Activated T-helper 1 cell treated with anti-CD3 and anti-CD28 coated beads, Interleukin-12 subunit alpha, Interleukin-12 subunit beta, Interleukin-2, Interleukin-4 antibody, amounts not matched to agents 30 ng/mL and 10 ng/mL and 1 ng/mL, durations not matched to agents 14 hours and 24 hours and 36 hours (primary cell): ENCODE measurements around the gene MAP2K3. TPM values are rescaled to one million over a fixed set of nuclear protein-coding genes. Genes with fewer than 3 reads are reported as not detected.
A peak's percentile ranks its signal among the peaks of the same experiment; 100 is the strongest.

Experiments
- DNase-seq: peaks from one replicate; pipeline ENCODE4 v3.0.0; 2021; ENCODE audit warnings: low spot score
- H3K27ac Mint-ChIP-seq: one replicate; pipeline ENCODE4 v1.8.0; 2021; ENCODE audit warnings: mild to moderate bottlenecking, mixed read lengths
- H3K27me3 Mint-ChIP-seq: one replicate; pipeline ENCODE4 v1.8.0; 2022; ENCODE audit warnings: mild to moderate bottlenecking, moderate library complexity, mixed read lengths; ENCODE audit not compliant: insufficient read depth
- H3K36me3 Mint-ChIP-seq: one replicate; pipeline ENCODE4 v1.8.0; 2021; ENCODE audit warnings: low read depth, mixed read lengths
- H3K4me1 Mint-ChIP-seq: one replicate; pipeline ENCODE4 v1.8.0; 2021; ENCODE audit warnings: low read depth, mixed read lengths
- H3K4me3 Mint-ChIP-seq: one replicate; pipeline ENCODE4 v1.8.0; 2021; ENCODE audit warnings: mild to moderate bottlenecking, moderate library complexity, mixed read lengths
- H3K9me3 Mint-ChIP-seq: one replicate; pipeline ENCODE4 v1.8.0; 2021; ENCODE audit warnings: mixed read lengths
- intact Hi-C: fragments of 100-400 bp; cut with micrococcal nuclease; formaldehyde crosslinking; loops from one replicate; pipeline ENCODE4 v1.15.1; 2024
- total RNA-seq: library from RNA; stranded (reverse); gene quantifications from 2 replicates; pipeline ENCODE4 v1.2.3, GENCODE V29; 2022

The MAP2K3 gene
- total RNA-seq, 1 donor from 2014 or later: 185 TPM

- intact Hi-C loops: loop anchor here (1.0 kb wide), 1 partner anchor 8 kb away; no protein-coding TSS in a partner anchor
- peaks cover 1% of the 10 kb centered on the region for H3K27me3 Mint-ChIP-seq
- H3K36me3 Mint-ChIP-seq: no peaks in the 10 kb centered on the region
- peaks cover 20% of the 10 kb centered on the region for H3K4me1 Mint-ChIP-seq
- no peak overlapping the region for H3K4me3 Mint-ChIP-seq
- H3K27ac Mint-ChIP-seq: peak overlapping the region; percentile 87
- no peak for DNase-seq
- no peaks in the 10 kb centered on the region for H3K9me3 Mint-ChIP-seq
Observed at GRCh38 chr17:21268596-21269188, 15.8 kb upstream of the MAP2K3 start.

DNA sequence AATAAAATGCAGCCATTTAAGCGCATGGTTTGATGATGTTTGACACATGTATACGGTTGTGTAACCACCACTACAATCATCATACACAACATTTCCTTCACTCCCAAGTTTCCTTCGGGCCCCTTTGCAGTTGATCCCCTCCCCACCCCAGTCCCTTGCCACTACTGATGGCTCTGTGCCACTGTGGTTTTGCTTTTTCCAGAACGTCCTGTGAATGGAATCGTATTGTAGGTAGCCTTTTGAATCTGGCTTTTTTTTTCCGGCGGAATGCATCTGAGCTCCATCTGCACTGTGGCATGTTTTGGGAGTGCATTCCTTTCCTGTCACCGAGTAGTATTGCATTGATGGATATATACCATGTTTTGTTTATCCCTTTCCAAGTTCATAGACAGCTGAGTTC is 15.1 kb upstream of the MAP2K3 start:
- Mint-ChIP-seq H3K4me1 (peaks cover 20% of the 10 kb centered on the region), H3K27me3 (peaks cover 1% of the 10 kb centered on the region), H3K27ac (peak overlapping the region; percentile 63), H3K4me3 (no peak overlapping the region), H3K36me3 (no peaks in the 10 kb centered on the region), H3K9me3 (no peaks in the 10 kb centered on the region)
- intact Hi-C loops: no loop called here
- DNase-seq: no peak

GRCh38 chr17:21271454-21272183 is 12.9 kb upstream of the MAP2K3 start:
- Mint-ChIP-seq H3K4me1 (peaks cover 34% of the 10 kb centered on the region), H3K27me3 (peaks cover 1% of the 10 kb centered on the region), H3K4me3 (no peak overlapping the region), H3K9me3 (no peaks in the 10 kb centered on the region), H3K36me3 (no peaks in the 10 kb centered on the region), H3K27ac (no peak overlapping the region)
- DNase-seq: no peak
- intact Hi-C loops: no loop called here

GRCh38 chr17:21272250-21272649 is 12.3 kb upstream of the MAP2K3 start:
- H3K27me3 Mint-ChIP-seq: peaks cover 1% of the 10 kb centered on the region
- no peak overlapping the region for H3K27ac Mint-ChIP-seq
- no peaks in the 10 kb centered on the region for H3K9me3 Mint-ChIP-seq
- DNase-seq: no peak
- intact Hi-C loops: no loop called here
- peaks cover 38% of the 10 kb centered on the region for H3K4me1 Mint-ChIP-seq
- no peaks in the 10 kb centered on the region for H3K36me3 Mint-ChIP-seq
- no peak overlapping the region for H3K4me3 Mint-ChIP-seq

GRCh38 chr17:21272881-21273792 is 11.4 kb upstream of the MAP2K3 start:
- H3K36me3 Mint-ChIP-seq: no peaks in the 10 kb centered on the region
- H3K4me3 Mint-ChIP-seq: no peak overlapping the region
- no peak overlapping the region for H3K27ac Mint-ChIP-seq
- no peak for DNase-seq
- no peaks in the 10 kb centered on the region for H3K9me3 Mint-ChIP-seq
- peaks cover 1% of the 10 kb centered on the region for H3K27me3 Mint-ChIP-seq
- peaks cover 30% of the 10 kb centered on the region for H3K4me1 Mint-ChIP-seq
- intact Hi-C loops: no loop called here

DNA sequence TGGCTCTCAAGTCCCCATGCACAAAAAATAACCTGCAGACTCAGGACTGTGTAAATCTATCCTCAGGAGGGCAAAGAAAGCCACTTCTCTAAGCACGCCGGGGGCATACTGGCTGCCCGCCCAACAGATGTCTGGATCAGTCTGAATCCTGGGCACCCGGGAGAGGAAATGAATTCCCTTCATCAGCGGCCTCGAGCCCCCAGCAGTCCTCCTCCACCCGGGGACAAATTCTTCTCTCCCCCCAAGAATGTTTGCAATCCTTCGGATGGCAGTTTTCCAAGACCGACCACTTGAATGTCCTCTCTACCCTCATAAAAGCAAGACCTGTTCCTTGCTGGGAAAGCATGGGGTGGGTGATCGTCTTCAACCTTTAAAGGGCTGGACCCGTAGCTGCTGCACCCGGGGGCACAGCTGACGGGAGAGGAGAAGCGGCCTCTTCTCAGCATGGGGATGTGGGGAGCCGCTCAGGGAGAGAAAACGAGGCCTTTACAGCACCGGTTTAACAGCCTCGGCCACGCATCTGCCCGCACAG is 9.4 kb upstream of the MAP2K3 start:
- Mint-ChIP-seq H3K9me3 (no peaks in the 10 kb centered on the region), H3K4me3 (peak overlapping the region; percentile 95), H3K36me3 (no peaks in the 10 kb centered on the region), H3K27ac (no peak overlapping the region), H3K4me1 (peaks cover 38% of the 10 kb centered on the region), H3K27me3 (peaks cover 3% of the 10 kb centered on the region)
- intact Hi-C loops: loop anchor here (1.0 to 2.0 kb wide), 6 partner anchors 9 to 276 kb away; partner anchors contain the start of genes DHRS7B, MAP2K3, NATD1 and TMEM11
- DNase-seq: no peak

DNA sequence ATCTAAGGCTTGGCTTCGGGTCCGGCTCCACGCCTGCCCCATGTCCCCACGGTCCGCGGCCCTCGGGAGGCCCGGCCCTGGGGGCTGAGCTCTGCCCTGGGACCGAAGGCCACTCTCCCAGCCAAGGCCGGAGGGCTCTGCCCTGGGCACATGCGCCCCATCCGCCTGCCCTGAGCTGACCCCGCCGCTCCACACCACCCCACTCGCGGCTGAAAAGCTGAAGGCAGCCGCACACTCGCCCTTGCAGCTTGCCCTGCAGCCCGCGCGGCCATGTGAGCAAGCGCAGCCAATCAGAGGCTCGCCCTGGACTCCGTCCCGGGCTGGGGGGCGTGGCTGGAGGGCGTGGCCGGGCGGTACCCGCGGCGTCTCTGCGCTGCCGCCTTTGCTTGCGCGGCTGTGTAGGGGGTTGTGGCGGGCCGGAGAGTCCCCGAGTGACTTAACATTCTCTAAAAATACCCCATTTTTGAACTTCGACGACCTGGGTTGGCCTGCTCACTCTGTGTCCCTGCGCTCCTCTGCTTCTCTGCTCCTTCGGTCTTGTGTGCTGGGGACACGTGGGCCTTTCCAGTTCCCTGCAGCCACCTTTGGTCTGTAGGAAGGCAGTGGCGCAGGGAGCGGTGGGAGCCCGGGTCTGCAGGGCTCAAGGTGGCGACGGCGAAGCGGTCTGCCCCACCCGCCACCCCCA is 8.8 kb upstream of the MAP2K3 start:
- intact Hi-C loops: loop anchor here (1.0 to 2.0 kb wide), 8 partner anchors 7 to 275 kb away; partner anchors contain the start of genes DHRS7B, MAP2K3, NATD1 and TMEM11
- H3K4me3 Mint-ChIP-seq: peak overlapping the region; percentile 95
- peak overlapping the region; percentile 63 for H3K27ac Mint-ChIP-seq
- peaks cover 43% of the 10 kb centered on the region for H3K4me1 Mint-ChIP-seq
- DNase-seq: peak; percentile 92
- no peaks in the 10 kb centered on the region for H3K9me3 Mint-ChIP-seq
- H3K36me3 Mint-ChIP-seq: no peaks in the 10 kb centered on the region
- peaks cover 3% of the 10 kb centered on the region for H3K27me3 Mint-ChIP-seq

GRCh38 chr17:21276264-21276588 is 8.3 kb upstream of the MAP2K3 start:
- intact Hi-C loops: loop anchor here (1.0 kb wide), 2 partner anchors 8 to 177 kb away; no protein-coding TSS in a partner anchor

DNA sequence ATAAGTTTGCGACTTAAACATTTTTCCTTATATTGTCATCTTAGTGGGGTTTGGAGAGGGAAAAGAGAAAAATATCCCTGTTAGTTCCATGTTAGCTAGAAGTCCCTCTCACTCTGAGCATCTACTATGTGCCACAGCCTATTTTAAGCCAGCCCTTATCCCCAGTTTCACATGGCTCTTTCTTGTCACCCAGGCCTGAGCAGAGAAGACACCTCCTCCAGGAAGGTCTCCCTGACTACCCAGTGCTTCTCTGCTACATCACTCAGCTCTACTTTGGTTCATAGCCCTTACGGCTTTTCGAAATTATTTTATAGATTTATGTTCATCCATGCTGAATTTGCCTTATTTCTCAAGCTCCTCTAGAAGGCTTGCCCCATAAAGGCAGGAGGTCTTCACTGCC is 7.2 kb upstream of the MAP2K3 start:
- peaks cover 3% of the 10 kb centered on the region for H3K27me3 Mint-ChIP-seq
- no peak for DNase-seq
- no peaks in the 10 kb centered on the region for H3K9me3 Mint-ChIP-seq
- intact Hi-C loops: no loop called here
- H3K36me3 Mint-ChIP-seq: no peaks in the 10 kb centered on the region
- H3K4me3 Mint-ChIP-seq: no peak overlapping the region
- no peak overlapping the region for H3K27ac Mint-ChIP-seq
- H3K4me1 Mint-ChIP-seq: peaks cover 49% of the 10 kb centered on the region

More at GRCh38 chr17:21276264-21276588, 8.3 kb upstream of the MAP2K3 start:
- Mint-ChIP-seq H3K4me1 (peaks cover 48% of the 10 kb centered on the region), H3K27ac (peak overlapping the region; percentile 96), H3K4me3 (peak overlapping the region; percentile 95), H3K27me3 (peaks cover 3% of the 10 kb centered on the region), H3K9me3 (no peaks in the 10 kb centered on the region), H3K36me3 (no peaks in the 10 kb centered on the region)
- DNase-seq: no peak

- H3K36me3 Mint-ChIP-seq: no peaks in the 10 kb centered on the region
- peak overlapping the region; percentile 67 for H3K4me3 Mint-ChIP-seq
- H3K27ac Mint-ChIP-seq: peak overlapping the region; percentile 84
- H3K27me3 Mint-ChIP-seq: peaks cover 5% of the 10 kb centered on the region
- intact Hi-C loops: no loop called here
- peaks cover 49% of the 10 kb centered on the region for H3K4me1 Mint-ChIP-seq
- H3K9me3 Mint-ChIP-seq: no peaks in the 10 kb centered on the region
- DNase-seq: peak; percentile 51
Observed at GRCh38 chr17:21278450-21279197, 5.9 kb upstream of the MAP2K3 start.

DNA sequence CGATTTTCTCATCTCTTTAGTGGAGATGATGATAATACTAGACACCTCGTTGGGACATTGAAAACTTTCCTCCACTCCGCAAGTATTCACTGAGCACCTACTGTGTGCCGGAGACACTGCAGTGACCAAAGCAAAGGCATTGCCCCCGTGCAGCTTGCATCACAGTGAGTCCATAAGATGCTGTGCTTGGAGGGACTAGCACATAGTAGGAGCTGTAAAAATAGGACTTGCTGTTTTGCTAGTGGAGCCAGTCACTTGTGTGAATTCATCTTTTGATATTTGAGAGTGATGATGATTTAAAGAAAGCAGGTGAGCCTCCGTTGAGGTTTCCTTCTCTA is 5.3 kb upstream of the MAP2K3 start:
- intact Hi-C loops: no loop called here
- Mint-ChIP-seq H3K4me3 (no peak overlapping the region), H3K9me3 (no peaks in the 10 kb centered on the region), H3K27me3 (peaks cover 5% of the 10 kb centered on the region), H3K4me1 (peaks cover 49% of the 10 kb centered on the region), H3K27ac (no peak overlapping the region), H3K36me3 (no peaks in the 10 kb centered on the region)
- no peak for DNase-seq

DNA sequence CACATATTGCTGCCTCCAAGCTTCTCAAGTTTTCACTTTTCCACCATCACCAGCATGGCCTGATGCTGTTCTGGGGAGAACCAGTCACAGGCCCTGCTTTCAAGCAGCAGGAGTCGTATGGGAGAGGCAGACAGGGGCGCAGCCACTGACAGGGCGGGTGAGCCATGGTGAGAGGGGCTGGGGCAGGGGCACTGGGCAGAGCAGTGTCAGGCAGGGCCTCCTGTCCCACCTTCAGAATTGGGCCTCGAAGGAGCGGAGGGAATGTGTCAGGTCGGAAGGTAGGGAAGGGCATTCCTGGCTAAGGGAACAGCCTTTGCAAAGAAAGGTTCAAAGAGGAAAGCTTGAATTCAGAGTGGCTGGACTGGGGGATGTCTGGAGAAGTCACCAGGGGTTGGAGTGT is 4.9 kb upstream of the MAP2K3 start:
- DNase-seq: no peak
- H3K27me3 Mint-ChIP-seq: peaks cover 5% of the 10 kb centered on the region
- H3K9me3 Mint-ChIP-seq: no peaks in the 10 kb centered on the region
- no peaks in the 10 kb centered on the region for H3K36me3 Mint-ChIP-seq
- intact Hi-C loops: no loop called here
- no peak overlapping the region for H3K4me3 Mint-ChIP-seq
- H3K4me1 Mint-ChIP-seq: peaks cover 49% of the 10 kb centered on the region
- no peak overlapping the region for H3K27ac Mint-ChIP-seq
